Islet of Langerhans (tissue), 1 donor: Measurements from ENCODE around the gene SOWAHA.

ENCODE experiments used
- FAIRE-seq: peaks from one replicate; lab custom pipeline; 2011; peaks lifted over from hg19 to GRCh38; lab: Jason Lieb, UNC

Gene SOWAHA

GRCh38 chr5:132812781-132813598 lies at the start of gene SOWAHA:
Gene SOWAHA (plus strand): TSS chr5:132813302. CDS start chr5:132813622, 320 bp downstream.
- FAIRE-seq = peak; percentile 96

- no peak for FAIRE-seq
These were observed 49.1 kb upstream of the SOWAHA start for GRCh38 chr5:132764051-132764450.

- no peak for FAIRE-seq
These were observed 48.3 kb upstream of the SOWAHA start for GRCh38 chr5:132764671-132765238.

- FAIRE-seq = no peak
These were observed 47.6 kb upstream of the SOWAHA start for GRCh38 chr5:132765311-132766019.

GRCh38 chr5:132766020-132766805 lies 46.9 kb upstream of the SOWAHA start:
- FAIRE-seq = no peak

- FAIRE-seq = no peak
These were observed 46.4 kb upstream of the SOWAHA start for GRCh38 chr5:132766806-132767055.

DNA sequence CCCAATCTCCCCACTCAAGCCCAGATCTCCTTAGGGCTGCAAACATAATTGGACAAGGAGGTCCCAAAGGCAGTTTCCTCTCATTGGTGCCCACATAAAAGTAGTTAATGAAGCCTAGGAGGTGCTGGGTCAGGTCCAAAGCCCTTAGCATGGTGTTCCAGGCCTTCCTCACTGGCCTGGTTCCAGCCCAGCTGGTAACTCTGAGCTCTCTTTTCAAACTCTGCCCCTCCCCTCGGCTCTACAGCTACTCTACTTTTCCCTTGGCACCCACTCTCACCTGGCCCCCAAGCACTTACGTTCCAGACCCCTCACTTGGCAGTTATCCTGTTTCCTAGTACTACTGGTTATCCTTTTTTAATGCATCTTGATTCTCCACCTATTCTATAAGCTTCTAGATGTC lies 46.0 kb upstream of the SOWAHA start:
- FAIRE-seq = no peak

- FAIRE-seq = no peak
These were observed 44.6 kb upstream of the SOWAHA start for GRCh38 chr5:132768485-132768868.

DNA sequence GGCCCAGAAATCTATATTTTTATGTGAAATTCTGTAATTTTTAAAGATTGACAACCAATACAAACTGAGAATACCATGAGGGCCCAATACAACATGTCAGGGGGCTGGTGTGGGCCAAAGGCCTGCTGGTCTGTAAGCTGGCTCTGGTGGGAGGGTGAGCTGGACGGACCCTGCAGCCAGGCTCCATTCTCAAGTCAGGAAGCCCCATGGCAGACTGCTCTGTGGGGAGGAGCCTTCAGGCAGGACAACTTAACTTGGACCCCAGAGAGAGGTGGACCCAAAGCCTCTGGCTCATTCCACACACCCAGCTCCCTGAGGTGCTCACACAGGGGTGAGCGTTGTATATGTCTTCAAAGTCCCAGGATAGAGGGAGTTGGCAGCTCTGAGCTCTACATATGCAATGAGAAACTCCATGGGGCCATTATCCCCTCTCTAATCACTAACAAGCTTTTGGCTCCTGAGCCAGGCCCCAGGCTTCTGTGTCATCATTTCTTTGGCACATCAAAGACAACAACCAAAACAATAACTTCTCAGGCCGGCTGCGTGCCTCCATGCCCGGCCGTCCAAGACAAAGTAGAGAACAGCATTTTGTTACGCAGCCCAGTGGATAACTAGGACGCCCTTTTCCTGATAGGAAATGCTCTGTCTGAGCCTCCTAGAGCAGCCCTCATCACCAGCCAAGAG lies 42.5 kb upstream of the SOWAHA start:
- FAIRE-seq = no peak

DNA sequence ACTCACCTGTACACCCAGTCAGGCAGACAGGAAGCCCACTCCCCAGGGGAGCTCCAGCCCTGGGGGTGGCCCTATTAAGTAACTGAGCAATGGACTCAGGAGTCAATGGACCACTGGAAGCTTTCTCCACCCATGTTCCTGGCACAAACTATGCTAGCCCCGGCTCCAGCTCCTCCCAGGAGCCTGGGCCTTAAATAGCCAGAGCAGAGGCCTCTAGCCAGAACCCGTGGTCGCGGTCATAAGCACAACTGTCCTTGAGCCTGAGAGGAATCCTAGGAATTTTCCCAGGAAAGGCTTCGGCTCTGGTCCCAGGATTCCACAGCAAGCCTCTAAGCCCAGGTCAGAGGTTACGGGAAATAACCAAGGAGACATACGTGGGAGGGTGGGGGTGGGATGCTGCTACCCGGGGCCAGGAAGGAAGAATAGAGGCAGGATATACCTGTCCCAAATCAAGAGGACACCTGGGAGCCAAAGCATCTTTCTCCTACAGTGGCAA lies 41.6 kb upstream of the SOWAHA start:
- FAIRE-seq = no peak

- FAIRE-seq = no peak
These were observed 40.6 kb upstream of the SOWAHA start for GRCh38 chr5:132772291-132773070.

DNA sequence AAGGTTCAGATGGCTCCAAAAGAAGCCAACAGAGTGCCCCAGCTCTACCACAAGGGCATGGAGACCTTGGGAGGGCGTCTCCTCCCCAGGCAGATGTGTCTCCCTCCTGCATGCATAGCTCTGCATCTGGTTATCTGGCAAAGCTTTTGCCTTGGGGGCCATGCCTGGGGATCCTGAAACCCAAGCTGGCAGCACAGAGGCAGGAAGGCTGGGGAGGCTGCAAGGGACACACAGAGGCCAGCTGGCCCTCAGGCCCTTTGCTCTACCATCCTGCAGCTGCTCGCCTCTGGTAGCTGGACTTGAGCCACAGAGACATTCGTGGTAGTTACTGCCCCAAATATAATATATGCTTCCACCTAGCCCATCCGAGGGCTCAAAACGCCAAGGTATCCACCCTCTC lies 40.0 kb upstream of the SOWAHA start:
- FAIRE-seq = no peak

- no peak for FAIRE-seq
These were observed 39.3 kb upstream of the SOWAHA start for GRCh38 chr5:132773601-132774355.

DNA sequence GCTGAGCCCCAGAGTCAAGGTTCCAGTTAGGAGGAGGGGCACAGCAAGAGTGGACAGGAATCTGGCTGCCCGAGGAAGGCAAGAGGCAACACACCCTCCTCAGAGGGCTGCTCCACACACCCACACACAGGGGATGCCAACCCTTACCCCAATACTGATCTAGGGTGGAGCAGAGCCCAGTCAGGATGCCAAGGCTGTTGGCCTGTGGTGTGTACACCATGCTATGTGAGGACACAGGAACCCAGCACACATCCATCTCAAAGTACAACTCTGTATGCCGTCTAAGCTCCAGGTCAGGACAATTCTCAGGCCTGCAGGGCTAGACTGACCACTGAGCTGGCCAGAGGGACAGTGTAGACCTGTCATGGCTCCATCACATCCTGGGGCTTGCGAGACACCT lies 38.7 kb upstream of the SOWAHA start:
- no peak for FAIRE-seq

DNA sequence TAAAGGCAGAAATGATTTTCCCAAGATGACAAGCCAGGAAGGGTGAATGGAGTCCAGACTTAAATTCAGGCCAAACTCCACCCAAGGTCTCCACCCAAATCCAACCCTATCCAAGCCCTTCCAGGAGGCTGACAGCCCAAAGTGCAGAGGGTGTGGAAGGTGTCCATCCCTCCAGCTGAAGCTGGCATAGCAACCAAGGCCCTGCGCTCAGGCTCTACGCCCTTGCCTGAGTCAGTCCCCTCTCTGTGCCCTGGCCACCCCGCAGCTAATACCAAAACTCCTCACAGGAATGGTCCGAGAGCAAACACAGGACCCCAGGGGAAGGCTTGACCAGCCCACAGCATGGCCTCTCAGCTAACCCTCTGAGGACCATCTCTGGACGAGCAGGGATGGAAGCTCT lies 38.2 kb upstream of the SOWAHA start:
- no peak for FAIRE-seq

GRCh38 chr5:132775476-132775961 lies 37.6 kb upstream of the SOWAHA start:
- FAIRE-seq = no peak

- no peak for FAIRE-seq
These were observed 36.8 kb upstream of the SOWAHA start for GRCh38 chr5:132776131-132776937.

- FAIRE-seq = no peak
These were observed 36.2 kb upstream of the SOWAHA start for GRCh38 chr5:132776938-132777208.

DNA sequence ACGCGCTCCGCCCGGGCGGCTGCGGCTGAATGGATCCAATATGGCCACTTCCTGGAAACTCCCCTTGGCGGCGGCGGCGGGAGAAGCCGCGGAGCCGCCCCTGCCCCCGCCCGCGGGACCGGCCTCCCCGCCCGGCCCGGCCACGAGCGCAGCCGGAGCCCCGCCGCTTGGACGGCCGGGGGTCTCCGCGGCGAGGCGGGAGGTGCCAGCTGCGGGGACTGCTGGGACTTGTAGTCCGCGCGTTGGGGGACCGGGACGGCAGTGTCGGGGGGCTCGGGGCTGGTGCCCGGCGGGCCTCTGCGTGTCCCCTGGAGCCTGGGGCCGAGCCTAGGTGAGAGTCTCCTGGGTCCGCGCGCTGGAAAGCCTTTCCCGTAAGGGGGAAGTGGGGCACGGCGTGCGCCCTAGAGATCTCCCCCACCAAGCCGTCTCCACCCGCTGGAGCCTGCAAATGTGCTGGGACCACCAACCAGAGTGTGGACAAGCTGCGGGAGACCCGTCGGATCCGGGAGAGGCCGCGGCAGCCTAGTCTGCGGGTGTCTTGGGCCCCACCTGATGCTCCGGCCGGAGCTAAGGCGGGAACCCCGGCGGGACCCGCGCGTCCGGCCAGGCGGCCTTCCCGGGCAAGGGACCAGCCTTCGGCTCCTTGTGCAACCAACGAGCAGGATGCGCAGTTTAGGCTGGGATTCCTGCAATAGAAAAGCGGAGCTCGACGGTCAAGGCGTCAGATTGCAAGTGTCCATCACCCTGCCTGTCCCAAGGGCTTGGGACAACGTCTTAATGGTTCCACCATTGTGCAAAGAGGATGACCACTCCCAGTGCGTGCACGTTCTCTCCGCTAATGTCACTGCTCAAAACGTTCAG lies 35.7 kb upstream of the SOWAHA start, which contains the start of gene SEPTIN8:
SEPTIN8 (minus strand) TSS at position 31 of the 861 bp plus-strand sequence. CDS start 102 bp downstream, outside the sequence.
- no peak for FAIRE-seq
